Fibroblast of lung (primary cell): ENCODE results near the gene DRC7. TPM values are rescaled to one million over a fixed set of nuclear protein-coding genes. Genes with fewer than 3 reads are reported as not detected.

ENCODE experiments used
- DNase-seq, 2 donors: peaks; one replicate each; pipeline versions ENCODE4 v3.0.0 to v3.0.0-alpha.2; 2010; ENCODE audit warnings: low read depth in 2 of 2
- H2AFZ ChIP-seq: 2 replicates; pipeline ENCODE4 v1.5.1; 2012; ENCODE audit warnings: low read length, control low read depth, inconsistent platforms
- H3K27ac ChIP-seq: 2 replicates; pipeline ENCODE4 v1.5.1; 2011; ENCODE audit warnings: low read length, control low read depth; ENCODE audit not compliant: insufficient read depth
- H3K27me3 ChIP-seq: 2 replicates; pipeline ENCODE4 v1.5.1; 2011; ENCODE audit warnings: mild to moderate bottlenecking, low read length; ENCODE audit not compliant: control insufficient read depth, insufficient read depth
- H3K36me3 ChIP-seq: 2 replicates; pipeline ENCODE4 v1.5.1; 2011; ENCODE audit warnings: low read length; ENCODE audit not compliant: control insufficient read depth, insufficient read depth
- H3K4me1 ChIP-seq: 2 replicates; pipeline ENCODE4 v1.5.1; 2011; ENCODE audit warnings: low read length; ENCODE audit not compliant: control insufficient read depth, insufficient read depth; ENCODE audit errors: extremely low read depth
- H3K4me2 ChIP-seq: 2 replicates; pipeline ENCODE4 v1.5.1; 2011; ENCODE audit warnings: low read length, control low read depth; ENCODE audit not compliant: insufficient read depth; ENCODE audit errors: extremely low read depth
- H3K4me3 ChIP-seq, 4 experiments: fragments of 200-600 bp in 1 of 4; sonication (generic) in 1 of 4; replicated peaks in 1 of 4; 2 replicates each; pipeline ENCODE4 v1.5.1; 2011 to 2016; ENCODE audit warnings: low read length in 4 of 4, low read depth in 3 of 4, mild to moderate bottlenecking in 3 of 4, control low read depth in 2 of 4, inconsistent platforms in 1 of 4, mixed read lengths in 1 of 4; ENCODE audit not compliant: insufficient read depth in 1 of 4; ENCODE audit errors: control extremely low read depth in 1 of 4
- H3K79me2 ChIP-seq: 2 replicates; pipeline ENCODE4 v1.5.1; 2012; ENCODE audit warnings: mild to moderate bottlenecking, low read length, inconsistent platforms; ENCODE audit not compliant: control insufficient read depth, insufficient read depth
- H3K9ac ChIP-seq: 2 replicates; pipeline ENCODE4 v1.5.1; 2011; ENCODE audit warnings: mild to moderate bottlenecking, low read length, control low read depth; ENCODE audit not compliant: insufficient read depth
- H3K9me3 ChIP-seq: 2 replicates; pipeline ENCODE4 v1.5.1; 2012; ENCODE audit warnings: low read depth, low read length; ENCODE audit not compliant: control insufficient read depth, insufficient read depth
- H4K20me1 ChIP-seq: 2 replicates; pipeline ENCODE4 v1.5.1; 2011; ENCODE audit warnings: low read length; ENCODE audit not compliant: control insufficient read depth, insufficient read depth; ENCODE audit errors: extremely low read depth
- CTCF ChIP-seq, 2 donors: IDR thresholded peaks in 1 of 2; conservative IDR thresholded peaks in 1 of 2; 1 replicate in 1 of 2; 2 replicates in 1 of 2; pipeline ENCODE4 v1.5.1; 2011 to 2012; ENCODE audit warnings: low read length in 2 of 2, control low read depth in 1 of 2, inconsistent platforms in 1 of 2, low read depth in 1 of 2, mild to moderate bottlenecking in 1 of 2
- EZH2 ChIP-seq: IDR thresholded peaks from 2 replicates; pipeline ENCODE4 v1.5.1; 2012; ENCODE audit warnings: low read length, control low read depth, mild to moderate bottlenecking; ENCODE audit errors: missing control alignments
- polyA plus RNA-seq, 2 donors: library from polyadenylated mRNA; depleted of rRNA in 1 of 2; stranded (reverse) in 1 of 2; unstranded in 1 of 2; fragments of >200 nt; gene quantifications; 2 replicates each; pipeline ENCODE4 v1.2.1, GENCODE V29; 2011 to 2012; ENCODE audit warnings: missing spikeins in 1 of 2
- total RNA-seq: library from RNA; depleted of rRNA; stranded (reverse); fragments of >200 nt; gene quantifications from 2 replicates; pipeline ENCODE4 v1.2.1, GENCODE V29; 2014

DRC7 gene
- total and polyA plus RNA-seq, 2 donors (not counting 1 experiment from before 2014, with no cell fraction given), result not detected

DNA sequence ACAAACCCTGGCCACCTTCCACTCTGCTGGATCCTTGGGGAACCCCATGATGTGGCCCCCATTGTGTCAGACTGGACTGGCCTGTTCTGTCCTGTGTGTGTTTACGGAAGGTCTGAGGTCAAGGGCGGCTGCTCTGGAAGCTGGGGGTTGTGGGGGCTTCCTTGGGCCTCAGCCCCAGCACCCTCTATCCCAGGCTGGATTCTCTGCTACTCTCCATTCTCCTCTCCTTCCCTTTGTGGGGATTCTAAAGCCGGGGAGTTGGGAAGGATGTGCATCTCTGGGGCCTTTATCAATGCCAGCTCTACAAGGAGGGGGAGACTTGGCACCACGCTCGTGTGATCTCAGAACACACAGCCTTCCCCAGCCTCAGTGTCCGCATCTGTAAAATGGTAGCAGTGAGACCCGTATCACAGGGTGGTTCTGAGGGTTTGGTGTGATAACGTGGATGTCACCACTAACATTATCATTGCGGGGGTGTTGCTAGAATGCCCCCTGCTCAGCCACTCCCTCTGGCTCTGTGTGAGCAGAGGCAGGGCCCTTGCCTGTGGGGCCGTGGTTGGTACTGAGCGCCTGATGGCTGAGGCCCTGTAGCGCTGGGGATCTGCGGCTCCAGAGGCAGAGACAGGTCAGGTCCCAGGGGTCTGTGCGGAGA, 48.1 kb upstream of the DRC7 start:
- Histone ChIP-seq H3K36me3 (no peaks in the 10 kb centered on the region), H3K79me2 (no peaks in the 10 kb centered on the region), H3K9me3 (no peaks in the 10 kb centered on the region), H3K4me3 (no peak overlapping the region), H3K4me2 (no peak overlapping the region), H2AFZ (no peak overlapping the region), H3K9ac (no peak overlapping the region), H3K27me3 (no peaks in the 10 kb centered on the region), H3K27ac (no peak overlapping the region), H3K4me1 (peaks cover 8% of the 10 kb centered on the region), H4K20me1 (no peaks in the 10 kb centered on the region)
- no peak for TF ChIP-seq CTCF (conservative IDR thresholded peaks at IDR 0.05 in 1 of 2, IDR thresholded peaks at IDR 0.05 in 1 of 2; ENCODE audit: low read depth in 1 of 2, low read length in 2 of 2)
- TF ChIP-seq EZH2, result no peak
- DNase-seq, result no peak

DNA sequence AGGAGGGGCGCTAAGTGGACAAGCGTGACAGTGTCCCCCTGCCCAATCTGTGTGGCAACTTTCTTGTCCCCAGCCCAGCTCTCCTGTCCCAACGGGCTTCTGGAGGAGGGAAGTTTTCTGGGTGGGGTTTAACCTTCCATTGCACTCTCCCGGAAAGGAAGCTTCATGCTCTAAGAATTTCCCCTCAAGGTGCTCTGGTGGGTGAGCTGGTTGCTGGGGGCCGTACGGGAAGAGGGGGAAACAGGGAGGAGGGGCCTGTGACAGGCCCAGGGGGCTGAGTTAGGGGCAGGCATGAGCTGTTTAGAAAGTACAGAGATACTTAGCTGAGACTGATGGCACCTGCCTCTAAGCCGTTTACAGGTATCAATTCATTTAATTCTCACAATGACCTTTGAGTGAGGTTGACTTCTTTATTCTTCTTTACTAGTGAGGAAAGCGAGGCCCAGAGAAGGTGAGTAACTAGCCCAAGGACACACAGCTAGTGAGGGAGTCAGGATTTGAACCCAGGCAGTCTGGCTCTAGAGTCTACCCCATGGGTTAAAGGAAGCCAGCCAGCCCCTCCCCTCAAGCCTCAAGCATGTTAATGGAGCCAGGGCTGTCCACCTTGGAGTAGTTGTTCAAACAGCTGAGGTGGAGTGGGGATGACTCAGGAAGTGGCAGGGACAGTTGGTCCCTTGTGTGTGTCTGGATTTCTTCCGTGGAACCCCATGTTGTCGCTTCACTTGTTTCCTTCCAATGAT, 47.3 kb upstream of the DRC7 start:
- DNase-seq, result no peak

More for the DNA sequence above, 47.3 kb upstream of the DRC7 start:
- Histone ChIP-seq H3K4me2 (no peak overlapping the region), H3K4me1 (peaks cover 8% of the 10 kb centered on the region), H3K27ac (no peak overlapping the region), H4K20me1 (no peaks in the 10 kb centered on the region), H3K79me2 (no peaks in the 10 kb centered on the region), H3K9ac (no peak overlapping the region), H3K4me3 (no peak overlapping the region), H3K9me3 (no peaks in the 10 kb centered on the region), H3K36me3 (no peaks in the 10 kb centered on the region), H2AFZ (no peak overlapping the region), H3K27me3 (no peaks in the 10 kb centered on the region)
- no peak for TF ChIP-seq CTCF (conservative IDR thresholded peaks at IDR 0.05 in 1 of 2, IDR thresholded peaks at IDR 0.05 in 1 of 2; ENCODE audit: low read depth in 1 of 2, low read length in 2 of 2)
- no peak for TF ChIP-seq EZH2
